Measurements from ENCODE around the gene CHIA.

Gene CHIA

GRCh38 chr1:111281411-111281810, 9.2 kb upstream of the CHIA start:
- Histone ChIP-seq H3K27me3 (ENCODE audit: insufficient read depth, low read length) (no peaks in the 10 kb centered on the region), H3F3A (ENCODE audit: insufficient read depth, low read length) (no peaks in the 10 kb centered on the region), H3K9me3 (ENCODE audit: low read length) (peaks cover 5% of the 10 kb centered on the region; the same call in 1 of the 2 replicates), H4K20me1 (ENCODE audit: insufficient read depth, low read length) (no peaks in the 10 kb centered on the region), H3K9ac (ENCODE audit: low read length) (no peak overlapping the region), H3K79me2 (ENCODE audit: insufficient read depth, low read length) (no peaks in the 10 kb centered on the region), H3K4me2 (ENCODE audit: low read length) (no peak overlapping the region), H3K27ac (ENCODE audit: low read depth, low read length, poor library complexity, severe bottlenecking) (no peak overlapping the region), H3K4me1 (ENCODE audit: insufficient read depth, low read length, severe bottlenecking) (no peaks in the 10 kb centered on the region), H3K36me3 (ENCODE audit: insufficient read depth, low read length) (no peaks in the 10 kb centered on the region), H2AFZ (ENCODE audit: low read length) (no peak overlapping the region), H3K4me3 (ENCODE audit: low read depth, low read length, poor library complexity, severe bottlenecking) (no peak overlapping the region), H3K9me2 (ENCODE audit: low read depth, low read length) (no peaks in the 10 kb centered on the region)
- no peak for TF ChIP-seq EZH2 (IDR thresholded peaks at IDR 0.05; ENCODE audit: borderline replicate concordance, low read length)
- TF ChIP-seq, protein P1, sequence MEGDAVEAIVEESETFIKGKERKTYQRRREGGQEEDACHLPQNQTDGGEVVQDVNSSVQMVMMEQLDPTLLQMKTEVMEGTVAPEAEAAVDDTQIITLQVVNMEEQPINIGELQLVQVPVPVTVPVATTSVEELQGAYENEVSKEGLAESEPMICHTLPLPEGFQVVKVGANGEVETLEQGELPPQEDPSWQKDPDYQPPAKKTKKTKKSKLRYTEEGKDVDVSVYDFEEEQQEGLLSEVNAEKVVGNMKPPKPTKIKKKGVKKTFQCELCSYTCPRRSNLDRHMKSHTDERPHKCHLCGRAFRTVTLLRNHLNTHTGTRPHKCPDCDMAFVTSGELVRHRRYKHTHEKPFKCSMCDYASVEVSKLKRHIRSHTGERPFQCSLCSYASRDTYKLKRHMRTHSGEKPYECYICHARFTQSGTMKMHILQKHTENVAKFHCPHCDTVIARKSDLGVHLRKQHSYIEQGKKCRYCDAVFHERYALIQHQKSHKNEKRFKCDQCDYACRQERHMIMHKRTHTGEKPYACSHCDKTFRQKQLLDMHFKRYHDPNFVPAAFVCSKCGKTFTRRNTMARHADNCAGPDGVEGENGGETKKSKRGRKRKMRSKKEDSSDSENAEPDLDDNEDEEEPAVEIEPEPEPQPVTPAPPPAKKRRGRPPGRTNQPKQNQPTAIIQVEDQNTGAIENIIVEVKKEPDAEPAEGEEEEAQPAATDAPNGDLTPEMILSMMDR (IDR thresholded peaks at IDR 0.05; ENCODE audit: low read length), result no peak

DNA sequence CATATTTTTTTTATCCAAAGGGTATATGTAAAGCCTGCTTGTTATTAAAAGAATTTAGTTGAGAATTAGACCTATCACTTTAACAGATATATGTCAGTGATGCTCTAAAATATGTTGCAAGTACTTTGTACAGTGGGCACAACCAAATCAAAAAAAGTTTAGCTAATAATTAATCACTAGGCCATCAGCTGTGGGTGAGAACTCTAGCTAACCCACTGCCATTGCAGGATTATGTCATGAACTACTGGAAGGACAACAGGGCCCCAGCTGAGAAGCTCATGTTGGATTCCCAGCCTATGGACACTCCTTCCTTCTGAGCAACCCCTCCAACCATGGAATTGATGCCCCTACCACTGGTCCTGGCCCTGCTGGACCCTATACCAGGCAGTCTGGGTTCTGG, 6.8 kb upstream of the CHIA start:
- Histone ChIP-seq H3K4me3 (ENCODE audit: low read depth, low read length, poor library complexity, severe bottlenecking) (no peak overlapping the region), H3K4me2 (ENCODE audit: low read length) (no peak overlapping the region), H3K27ac (ENCODE audit: low read depth, low read length, poor library complexity, severe bottlenecking) (no peak overlapping the region), H3K9me3 (ENCODE audit: low read length) (no peaks in the 10 kb centered on the region), H3K27me3 (ENCODE audit: insufficient read depth, low read length) (no peaks in the 10 kb centered on the region), H3F3A (ENCODE audit: insufficient read depth, low read length) (no peaks in the 10 kb centered on the region), H3K9me2 (ENCODE audit: low read depth, low read length) (no peaks in the 10 kb centered on the region), H4K20me1 (ENCODE audit: insufficient read depth, low read length) (no peaks in the 10 kb centered on the region), H3K36me3 (ENCODE audit: insufficient read depth, low read length) (no peaks in the 10 kb centered on the region), H3K4me1 (ENCODE audit: insufficient read depth, low read length, severe bottlenecking) (no peaks in the 10 kb centered on the region), H3K9ac (ENCODE audit: low read length) (no peak overlapping the region), H2AFZ (ENCODE audit: low read length) (no peak overlapping the region), H3K79me2 (ENCODE audit: insufficient read depth, low read length) (no peaks in the 10 kb centered on the region)
- TF ChIP-seq, protein P1 (IDR thresholded peaks at IDR 0.05; ENCODE audit: low read length), result no peak
- TF ChIP-seq EZH2 (IDR thresholded peaks at IDR 0.05; ENCODE audit: borderline replicate concordance, low read length), result no peak

- TF ChIP-seq, protein P1 (IDR thresholded peaks at IDR 0.05; ENCODE audit: low read length), result no peak
- no peak for TF ChIP-seq EZH2 (IDR thresholded peaks at IDR 0.05; ENCODE audit: borderline replicate concordance, low read length)
- no peak overlapping the region for H2AFZ ChIP-seq (ENCODE audit: low read length)
Measured at GRCh38 chr1:111285879-111286278, 4.8 kb upstream of the CHIA start.

More at GRCh38 chr1:111285879-111286278, 4.8 kb upstream of the CHIA start:
- H3K36me3 ChIP-seq (ENCODE audit: insufficient read depth, low read length), result no peaks in the 10 kb centered on the region
- no peaks in the 10 kb centered on the region for H3K9me2 ChIP-seq (ENCODE audit: low read depth, low read length)
- no peak overlapping the region for H3K9ac ChIP-seq (ENCODE audit: low read length)
- no peaks in the 10 kb centered on the region for H3K79me2 ChIP-seq (ENCODE audit: insufficient read depth, low read length)
- H3K9me3 ChIP-seq (ENCODE audit: low read length), result no peaks in the 10 kb centered on the region
- H3K4me2 ChIP-seq (ENCODE audit: low read length), result no peak overlapping the region
- H3K27ac ChIP-seq (ENCODE audit: low read depth, low read length, poor library complexity, severe bottlenecking), result no peak overlapping the region
- no peaks in the 10 kb centered on the region for H3F3A ChIP-seq (ENCODE audit: insufficient read depth, low read length)
- H3K27me3 ChIP-seq (ENCODE audit: insufficient read depth, low read length), result no peaks in the 10 kb centered on the region; the same call in 1 of the 2 replicates
- H3K4me3 ChIP-seq (ENCODE audit: low read depth, low read length, poor library complexity, severe bottlenecking), result no peak overlapping the region
- H3K4me1 ChIP-seq (ENCODE audit: insufficient read depth, low read length, severe bottlenecking), result no peaks in the 10 kb centered on the region
- no peaks in the 10 kb centered on the region for H4K20me1 ChIP-seq (ENCODE audit: insufficient read depth, low read length)
